ENCODE results near the gene DIP2C.

DNA sequence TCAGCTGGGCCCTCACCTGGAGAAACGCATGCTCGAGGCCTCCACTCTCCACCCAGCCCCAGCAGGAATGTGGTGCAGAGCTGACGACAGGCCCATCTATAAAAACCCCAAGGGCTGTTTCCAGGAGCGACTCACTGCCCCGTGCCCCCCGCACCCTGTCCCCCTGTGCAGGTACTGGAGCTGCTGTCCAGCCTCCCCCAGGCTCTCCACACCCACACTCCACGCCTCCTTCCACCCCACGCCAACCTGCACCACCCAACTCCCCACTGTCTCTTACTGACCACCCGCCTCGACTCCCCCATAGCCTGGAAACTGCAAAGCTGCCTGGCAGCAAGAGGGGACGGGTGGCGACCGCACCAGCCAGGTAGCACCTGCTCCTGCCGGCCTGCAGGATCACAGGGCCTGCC is 43.3 kb downstream of the DIP2C start:
- TF ChIP-seq, protein P1, sequence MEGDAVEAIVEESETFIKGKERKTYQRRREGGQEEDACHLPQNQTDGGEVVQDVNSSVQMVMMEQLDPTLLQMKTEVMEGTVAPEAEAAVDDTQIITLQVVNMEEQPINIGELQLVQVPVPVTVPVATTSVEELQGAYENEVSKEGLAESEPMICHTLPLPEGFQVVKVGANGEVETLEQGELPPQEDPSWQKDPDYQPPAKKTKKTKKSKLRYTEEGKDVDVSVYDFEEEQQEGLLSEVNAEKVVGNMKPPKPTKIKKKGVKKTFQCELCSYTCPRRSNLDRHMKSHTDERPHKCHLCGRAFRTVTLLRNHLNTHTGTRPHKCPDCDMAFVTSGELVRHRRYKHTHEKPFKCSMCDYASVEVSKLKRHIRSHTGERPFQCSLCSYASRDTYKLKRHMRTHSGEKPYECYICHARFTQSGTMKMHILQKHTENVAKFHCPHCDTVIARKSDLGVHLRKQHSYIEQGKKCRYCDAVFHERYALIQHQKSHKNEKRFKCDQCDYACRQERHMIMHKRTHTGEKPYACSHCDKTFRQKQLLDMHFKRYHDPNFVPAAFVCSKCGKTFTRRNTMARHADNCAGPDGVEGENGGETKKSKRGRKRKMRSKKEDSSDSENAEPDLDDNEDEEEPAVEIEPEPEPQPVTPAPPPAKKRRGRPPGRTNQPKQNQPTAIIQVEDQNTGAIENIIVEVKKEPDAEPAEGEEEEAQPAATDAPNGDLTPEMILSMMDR (IDR thresholded peaks at IDR 0.05; ENCODE audit: borderline replicate concordance, extremely low read depth, low read length, poor library complexity, severe bottlenecking): no peak
- no peak for TF ChIP-seq EZH2 (IDR thresholded peaks at IDR 0.05; ENCODE audit: borderline replicate concordance, low read depth, low read length, severe bottlenecking)

Measured in DND-41 (cell line).